NCI-H1092 treated with DMSO at 0.1 percent for 48 hours (cell line): ENCODE results near the gene SHPK.

Experiments
- DNase-seq: peaks from one replicate; lab custom pipeline; 2025; lab: John Stamatoyannopoulos, UW

The SHPK gene, protein sequence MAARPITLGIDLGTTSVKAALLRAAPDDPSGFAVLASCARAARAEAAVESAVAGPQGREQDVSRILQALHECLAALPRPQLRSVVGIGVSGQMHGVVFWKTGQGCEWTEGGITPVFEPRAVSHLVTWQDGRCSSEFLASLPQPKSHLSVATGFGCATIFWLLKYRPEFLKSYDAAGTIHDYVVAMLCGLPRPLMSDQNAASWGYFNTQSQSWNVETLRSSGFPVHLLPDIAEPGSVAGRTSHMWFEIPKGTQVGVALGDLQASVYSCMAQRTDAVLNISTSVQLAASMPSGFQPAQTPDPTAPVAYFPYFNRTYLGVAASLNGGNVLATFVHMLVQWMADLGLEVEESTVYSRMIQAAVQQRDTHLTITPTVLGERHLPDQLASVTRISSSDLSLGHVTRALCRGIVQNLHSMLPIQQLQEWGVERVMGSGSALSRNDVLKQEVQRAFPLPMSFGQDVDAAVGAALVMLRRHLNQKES

DNA sequence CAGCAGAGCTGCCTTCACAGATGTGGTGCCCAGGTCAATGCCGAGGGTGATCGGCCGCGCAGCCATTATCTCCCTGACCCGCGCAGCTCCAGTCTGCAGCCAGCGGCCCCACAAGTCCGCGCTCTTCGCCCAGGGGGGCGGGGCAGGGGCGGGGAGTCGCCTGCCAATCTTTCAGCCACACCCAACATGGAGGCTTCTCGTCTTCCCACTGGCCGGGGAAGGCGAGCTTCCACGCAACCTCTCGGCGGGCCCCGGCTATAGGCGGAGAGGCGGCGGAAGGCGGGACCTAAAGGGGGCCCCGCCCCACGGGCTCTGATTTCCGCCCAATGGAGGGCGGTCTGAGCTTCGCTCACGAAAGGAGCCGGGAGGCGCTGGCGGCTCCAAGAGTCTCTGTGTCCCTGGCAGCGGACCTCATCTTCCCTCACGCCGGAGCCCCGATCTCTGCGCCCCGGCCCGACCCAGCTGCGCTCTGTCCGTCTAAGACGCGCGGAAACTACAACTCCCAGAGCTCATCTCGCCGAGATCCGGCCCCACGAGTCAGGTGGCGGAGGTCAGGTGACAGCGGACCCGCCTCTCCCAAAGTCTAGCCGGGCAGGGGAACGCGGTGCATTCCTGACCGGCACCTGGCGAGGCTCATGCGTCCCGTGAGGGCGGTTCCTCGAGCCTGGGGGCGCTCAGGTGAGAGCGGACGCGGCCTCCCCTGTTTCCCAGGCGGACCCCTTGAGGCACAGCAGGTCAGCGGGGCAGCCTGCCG lies at the start of gene SHPK, which contains the start of gene CTNS:
TSS of gene SHPK (minus strand) at position 97 of the 754 bp plus-strand sequence. CDS start at position 66, 31 bp downstream.
TSS of gene CTNS (plus strand) at position 607 of the 754 bp plus-strand sequence. CDS start 3,447 bp downstream, outside the sequence.
- peak; percentile 92 for DNase-seq

GRCh38 chr17:3685174-3685573 lies 49.1 kb upstream of the SHPK start:
- DNase-seq: no peak

- DNase-seq: no peak
Observed at GRCh38 chr17:3683054-3683511, 47.0 kb upstream of the SHPK start.

DNA sequence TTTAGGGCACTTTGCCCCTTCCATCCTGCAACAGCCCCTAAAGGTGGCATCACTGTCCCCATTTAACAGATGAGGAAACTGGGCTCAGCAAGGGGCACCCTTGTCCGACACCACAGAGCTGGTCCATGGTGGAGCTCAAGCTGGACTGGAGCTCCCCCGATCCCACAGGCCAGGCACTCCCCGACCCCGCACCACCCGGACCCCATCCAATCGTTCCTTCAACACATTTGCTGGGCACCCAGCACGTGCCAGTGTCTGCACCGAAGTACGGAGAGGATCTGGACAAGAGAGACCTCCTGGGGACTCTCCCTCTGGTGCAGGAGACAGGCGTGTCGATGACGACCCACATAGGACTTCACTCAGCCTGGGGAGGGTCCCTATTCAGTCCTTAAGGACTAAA lies 46.0 kb upstream of the SHPK start:
- DNase-seq: no peak

DNA sequence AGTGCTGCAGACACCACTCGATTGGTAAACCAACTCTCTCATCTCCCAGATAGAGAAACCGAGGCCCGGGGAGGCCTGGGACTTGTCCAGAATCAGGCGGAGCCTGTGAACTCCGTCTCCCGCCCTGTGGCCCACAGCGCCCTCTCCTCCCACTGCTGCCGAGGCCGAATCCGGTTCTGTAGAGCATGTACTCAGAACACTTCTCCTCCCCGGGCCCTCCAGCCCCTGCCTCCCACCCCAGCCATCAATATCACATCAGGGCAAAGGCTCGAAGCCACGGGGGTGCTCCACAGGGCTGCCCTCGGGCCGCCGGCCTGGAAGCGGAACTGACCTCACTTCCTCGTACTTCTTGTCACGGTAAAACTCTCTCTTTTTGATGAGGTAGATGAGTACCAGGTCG lies 45.5 kb upstream of the SHPK start:
- no peak for DNase-seq

GRCh38 chr17:3681057-3681456 lies 45.0 kb upstream of the SHPK start:
- DNase-seq: no peak

DNA sequence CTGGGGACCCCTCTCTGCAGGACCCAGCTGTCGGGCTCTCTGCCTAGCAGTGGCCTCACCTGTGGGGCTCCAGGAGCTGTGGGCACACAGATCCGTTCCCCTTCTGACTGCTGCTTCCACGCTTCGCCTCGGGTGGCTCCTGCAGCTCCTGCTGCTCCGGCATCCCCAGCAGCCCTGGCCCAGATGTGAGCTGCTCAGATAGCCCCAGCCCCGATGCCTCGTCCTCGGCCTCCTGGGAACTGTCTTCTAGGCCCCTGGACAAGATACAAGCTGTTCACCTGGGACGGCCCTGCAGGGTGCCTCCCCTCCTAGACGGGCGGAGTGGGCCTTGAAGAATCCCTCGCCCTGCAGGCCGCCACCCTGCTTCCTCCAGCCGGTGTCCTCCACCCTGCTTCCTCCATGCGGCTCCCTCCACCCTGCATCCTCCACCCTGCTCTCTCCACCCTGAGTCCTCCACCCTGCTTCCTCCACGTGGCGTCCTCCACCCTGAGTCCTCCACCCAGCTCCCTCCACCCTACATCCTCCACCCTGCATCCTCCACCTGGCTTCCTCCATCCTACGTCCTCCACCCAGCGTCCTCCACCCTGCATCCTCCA lies 43.6 kb upstream of the SHPK start:
- DNase-seq: no peak

DNA sequence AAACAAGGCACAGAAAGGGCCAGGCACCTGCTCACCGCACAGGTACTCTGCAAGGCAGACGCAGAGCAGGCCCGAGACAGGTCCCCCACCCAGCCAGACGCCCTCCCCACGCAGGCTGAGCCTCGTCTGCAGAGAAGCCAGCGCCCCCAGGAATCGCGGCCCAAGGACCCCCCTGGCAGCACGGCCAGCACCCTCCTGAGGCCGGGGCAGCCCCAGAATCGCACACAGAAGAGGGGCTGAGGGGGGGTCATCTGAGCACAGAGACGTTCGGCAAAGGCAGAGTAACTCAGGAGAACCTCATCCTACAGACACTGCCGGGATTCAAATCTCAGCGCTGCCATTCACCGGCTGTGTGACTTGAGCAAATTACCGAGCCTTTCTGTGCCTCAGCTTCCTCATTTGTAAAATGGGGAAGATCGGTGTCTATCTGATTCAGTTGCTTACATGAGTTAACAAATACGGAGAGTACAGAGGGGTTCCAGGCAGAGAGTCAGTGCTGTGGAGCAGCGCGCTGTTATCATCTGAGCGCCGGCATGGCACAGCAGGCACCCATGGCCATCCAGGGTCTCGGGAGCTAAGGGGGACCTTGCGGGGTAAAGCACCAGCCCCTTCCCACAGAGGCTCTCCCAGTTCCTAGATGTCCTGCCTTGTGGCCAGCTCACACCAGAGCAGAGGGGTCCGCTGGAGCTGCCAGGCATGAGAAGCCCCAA lies 42.9 kb upstream of the SHPK start:
- no peak for DNase-seq

DNA sequence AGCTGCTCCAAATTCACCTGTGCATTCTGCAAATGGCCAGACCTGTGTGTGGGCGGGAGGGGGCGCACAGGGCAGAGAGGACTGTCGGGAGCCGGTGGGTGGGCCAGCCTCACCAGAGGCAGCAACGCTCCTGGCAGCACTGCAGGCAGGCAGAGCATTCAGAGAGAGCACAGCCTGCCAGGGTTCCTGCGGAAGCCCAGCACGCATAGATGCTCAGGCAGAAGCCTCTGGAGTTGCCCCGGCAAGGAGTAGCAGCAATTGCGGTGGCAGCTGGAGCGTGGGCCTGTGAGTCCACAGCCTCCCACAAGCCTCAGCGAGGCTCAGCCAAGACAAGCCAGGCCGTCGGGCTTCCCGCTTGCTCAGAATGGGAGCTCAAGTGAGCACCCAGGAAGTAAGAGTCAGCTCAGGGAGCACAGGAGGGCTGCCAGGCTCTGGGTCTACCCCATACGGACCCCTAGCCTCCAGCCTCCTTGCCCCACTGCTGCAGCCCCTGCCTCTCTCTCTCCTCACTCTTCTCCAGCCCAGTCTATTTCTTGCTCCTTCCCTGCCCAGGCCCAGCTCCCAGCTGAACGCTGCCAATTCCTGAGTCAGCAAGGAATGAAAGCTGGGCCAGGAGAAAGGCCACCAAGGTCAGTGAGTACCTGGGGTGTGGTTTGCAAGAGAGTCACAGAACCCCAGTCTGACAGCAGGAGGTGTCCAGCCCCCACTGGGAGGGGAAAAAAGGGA lies 42.2 kb upstream of the SHPK start:
- no peak for DNase-seq

- DNase-seq: no peak
Observed at GRCh38 chr17:3675886-3676285, 39.8 kb upstream of the SHPK start.

DNA sequence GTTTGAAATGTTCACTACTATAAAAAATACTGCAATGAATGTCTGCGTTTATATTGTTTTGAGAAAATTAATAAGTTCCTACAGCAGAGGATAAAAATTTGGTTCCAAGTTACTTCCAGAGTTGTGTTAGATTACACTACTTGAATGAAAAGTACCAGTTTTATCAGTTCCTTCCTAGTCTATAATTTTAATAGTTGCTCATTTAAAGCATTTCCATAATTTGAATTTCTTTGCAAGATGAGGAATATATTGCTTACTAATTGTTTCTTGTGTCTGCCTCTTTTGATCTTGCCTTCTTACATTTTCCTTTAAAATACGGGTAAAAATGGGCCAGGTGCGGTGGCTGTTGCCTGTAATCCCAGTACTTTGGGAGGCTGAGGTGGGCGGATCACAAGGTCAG lies 36.5 kb upstream of the SHPK start:
- DNase-seq: no peak

DNA sequence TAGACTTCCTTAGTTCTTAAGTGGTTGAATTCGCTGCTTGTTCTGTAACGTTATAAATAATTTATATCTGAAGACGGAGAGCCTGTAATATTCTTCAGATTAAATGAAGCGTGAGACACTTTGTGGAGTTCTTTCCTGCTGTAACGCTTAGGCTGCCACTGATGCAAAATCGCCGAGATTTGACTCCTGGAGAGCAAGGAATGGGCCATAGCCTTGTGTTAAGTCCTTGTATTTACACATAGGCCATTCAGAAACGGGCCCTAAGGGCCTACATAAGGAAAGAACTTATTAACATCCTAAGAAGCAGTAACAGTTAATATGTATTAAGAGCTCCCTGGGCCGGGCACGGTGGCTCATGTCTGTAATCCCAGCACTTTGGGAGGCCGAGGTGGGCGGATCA lies 33.5 kb upstream of the SHPK start:
- DNase-seq: no peak

GRCh38 chr17:3669085-3669347 lies 33.0 kb upstream of the SHPK start:
- no peak for DNase-seq

DNA sequence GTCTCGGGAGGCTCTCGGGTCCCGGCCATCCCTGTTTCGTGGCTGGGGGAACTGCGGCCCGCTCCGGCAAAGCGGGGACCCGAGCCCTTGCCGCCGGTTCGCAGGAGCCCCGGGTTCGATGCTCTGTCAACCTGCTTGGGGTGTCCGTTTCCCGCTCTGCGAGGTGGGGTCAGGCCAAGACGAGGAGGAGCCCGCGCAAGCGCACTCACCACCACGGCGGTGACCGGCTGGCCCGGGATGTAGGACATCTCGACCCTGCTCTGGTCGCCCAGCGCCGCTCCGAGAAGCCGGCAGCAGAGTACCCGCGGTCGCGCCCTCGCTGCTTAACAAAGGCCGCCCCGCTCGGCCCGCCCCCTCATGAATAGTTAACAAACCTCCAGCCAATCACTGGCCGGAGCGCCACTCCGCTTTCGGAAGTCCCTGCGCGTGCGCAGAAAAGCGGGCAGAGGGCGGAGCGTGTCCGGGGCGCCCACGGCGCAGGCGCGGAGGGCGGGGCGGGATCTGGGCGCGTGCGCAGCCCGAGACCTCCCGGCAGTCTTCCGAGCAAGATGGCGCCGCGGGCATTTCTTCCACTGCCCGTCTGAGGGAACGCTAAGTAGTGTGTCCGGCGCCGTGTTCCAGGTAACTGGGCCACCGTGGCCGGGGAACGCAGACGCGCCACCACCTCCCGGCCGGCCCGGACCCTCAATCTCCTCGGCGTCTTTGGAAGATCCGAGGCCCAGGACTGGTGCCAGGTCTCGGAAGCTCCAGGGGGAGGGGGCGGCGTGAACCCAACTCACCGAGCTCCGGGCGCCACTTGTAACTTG lies 32.4 kb upstream of the SHPK start, which contains the start of the genes EMC6 and TAX1BP3:
TSS of gene EMC6 (plus strand) at position 534 of the 806 bp plus-strand sequence. CDS start 335 bp downstream, outside the sequence.
TSS of gene TAX1BP3 (minus strand) at position 300 of the 806 bp plus-strand sequence. CDS start at position 248, 52 bp downstream.
- peak; percentile 95 for DNase-seq

DNA sequence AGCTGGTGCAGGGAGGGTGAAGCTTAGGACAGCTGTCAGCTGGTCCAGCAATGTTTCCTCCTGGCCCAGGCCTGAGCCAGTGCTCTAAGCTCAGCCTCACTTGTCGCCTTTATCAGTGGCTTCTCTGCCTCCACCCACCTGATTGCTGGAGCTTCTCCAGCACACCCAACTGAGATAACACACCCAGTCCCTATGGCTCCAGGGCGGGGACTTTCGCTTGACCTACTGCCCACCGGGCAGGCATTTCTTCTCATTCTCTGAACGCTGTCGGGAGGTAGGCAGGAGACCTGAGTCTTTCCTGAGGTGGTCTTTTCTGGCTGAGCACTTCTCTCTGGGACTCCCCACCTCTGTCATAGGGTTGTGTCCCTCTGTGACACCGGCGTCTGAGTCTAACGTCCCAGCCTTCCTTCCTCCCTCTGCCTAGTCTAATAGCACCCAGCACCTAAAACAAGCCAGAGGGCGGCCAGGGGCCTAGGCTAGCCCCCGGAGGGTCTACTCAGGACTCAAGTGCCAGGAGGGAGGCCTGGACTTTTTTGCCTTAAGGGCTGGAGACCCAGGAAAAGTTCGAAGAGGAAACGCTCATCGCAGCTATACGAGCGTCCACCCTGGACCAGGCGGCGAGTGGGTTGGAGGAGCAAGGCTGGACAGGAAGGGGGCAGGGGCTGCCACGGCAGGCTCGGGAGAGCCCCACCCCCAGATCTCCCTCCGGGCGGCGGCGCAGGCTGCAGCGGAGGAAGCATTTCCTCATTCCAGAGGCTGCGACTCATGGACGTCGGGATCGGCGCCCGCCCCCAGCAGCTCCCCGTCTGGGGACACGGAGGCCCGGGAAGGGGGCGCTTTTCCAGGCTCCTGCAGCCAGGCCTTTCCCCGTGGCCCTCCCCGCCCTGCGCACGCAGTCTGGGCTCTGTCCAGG lies 31.6 kb upstream of the SHPK start:
- peak; percentile 32 for DNase-seq

DNA sequence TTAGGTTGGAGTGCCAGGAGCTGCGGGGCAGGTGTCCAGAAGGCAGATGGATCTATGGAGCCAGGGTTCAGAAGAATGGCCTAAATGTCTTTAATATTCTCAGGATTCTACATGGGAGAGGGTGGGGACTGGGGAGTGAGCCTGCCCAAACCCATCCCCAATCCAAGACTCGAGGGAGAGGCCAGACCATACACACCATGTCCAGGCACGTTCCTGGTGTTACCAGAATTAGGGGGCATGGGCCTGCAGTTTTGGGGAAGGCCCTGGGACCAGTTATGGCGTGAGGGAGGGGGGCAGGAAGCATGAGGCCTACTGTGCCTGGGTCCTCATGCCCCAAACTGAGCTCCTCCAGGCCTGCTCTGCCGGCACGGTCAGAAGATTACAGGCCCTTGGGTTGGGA lies 30.5 kb upstream of the SHPK start:
- DNase-seq: no peak

DNA sequence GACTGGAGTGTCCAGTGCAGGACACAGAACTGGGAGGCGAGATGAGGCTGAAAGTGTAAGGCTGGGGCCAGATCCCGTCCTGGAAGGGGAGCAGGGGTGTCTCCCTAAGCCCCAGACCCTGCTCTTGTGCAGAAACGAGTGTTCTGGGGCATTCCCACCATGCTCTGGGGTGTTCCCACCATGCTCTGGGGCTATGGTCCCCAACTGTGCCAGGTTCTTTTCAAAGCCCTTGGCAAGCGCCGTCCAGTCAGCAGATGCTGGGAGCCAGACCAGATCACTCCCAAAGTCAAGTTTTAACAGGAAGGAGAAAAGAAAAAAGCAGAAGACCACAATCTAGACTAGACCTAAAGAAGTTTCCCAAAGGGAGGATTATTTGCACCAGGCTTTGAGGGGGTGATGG lies 29.8 kb upstream of the SHPK start:
- DNase-seq: no peak

- DNase-seq: no peak
Observed at GRCh38 chr17:3663102-3664011, 27.3 kb upstream of the SHPK start.
